NCI-H2171 treated with DMSO at 0.1 percent for 48 hours (cell line): ENCODE data around the gene XRCC1.
"Not testable (repeated sequence)": the region's sequence is repeated elsewhere in the genome, so short reads cannot be mapped to it uniquely, and the experiment has no call there.

Experiments used
- DNase-seq: peaks from one replicate; lab custom pipeline; 2025; lab: John Stamatoyannopoulos, UW

Gene XRCC1

DNA sequence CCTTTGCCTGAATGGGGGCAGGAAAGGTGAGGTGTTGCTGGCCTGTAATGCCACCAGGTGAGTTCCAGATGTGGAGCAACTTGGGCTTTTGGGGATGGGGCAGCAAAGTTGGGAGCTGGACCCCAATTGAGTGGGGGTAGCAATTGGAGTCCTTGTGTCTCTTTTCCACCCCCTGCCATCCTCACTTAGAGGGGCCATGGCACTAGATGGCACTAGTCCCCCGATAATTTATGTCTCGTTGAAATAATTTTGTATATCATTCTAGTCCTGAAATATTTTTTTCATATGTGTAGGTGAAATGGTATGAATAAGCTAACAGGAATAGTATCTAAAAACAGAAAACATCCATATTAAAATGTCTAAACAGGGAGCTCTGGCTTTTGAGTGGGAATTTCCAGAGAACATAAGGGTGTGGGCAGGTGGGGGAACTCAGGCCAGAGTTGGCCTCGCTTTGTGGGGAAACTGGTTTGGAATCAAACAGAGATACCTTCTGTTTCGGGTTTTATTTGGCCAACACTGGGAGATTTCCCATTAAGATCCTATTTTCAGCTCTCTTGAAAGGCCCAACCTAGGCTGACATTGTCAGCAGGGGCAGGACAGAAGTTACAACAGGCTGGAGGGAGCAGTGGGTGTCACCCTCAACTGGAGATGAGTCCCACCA, 24.4 kb upstream of the XRCC1 start:
- no peak for DNase-seq

DNA sequence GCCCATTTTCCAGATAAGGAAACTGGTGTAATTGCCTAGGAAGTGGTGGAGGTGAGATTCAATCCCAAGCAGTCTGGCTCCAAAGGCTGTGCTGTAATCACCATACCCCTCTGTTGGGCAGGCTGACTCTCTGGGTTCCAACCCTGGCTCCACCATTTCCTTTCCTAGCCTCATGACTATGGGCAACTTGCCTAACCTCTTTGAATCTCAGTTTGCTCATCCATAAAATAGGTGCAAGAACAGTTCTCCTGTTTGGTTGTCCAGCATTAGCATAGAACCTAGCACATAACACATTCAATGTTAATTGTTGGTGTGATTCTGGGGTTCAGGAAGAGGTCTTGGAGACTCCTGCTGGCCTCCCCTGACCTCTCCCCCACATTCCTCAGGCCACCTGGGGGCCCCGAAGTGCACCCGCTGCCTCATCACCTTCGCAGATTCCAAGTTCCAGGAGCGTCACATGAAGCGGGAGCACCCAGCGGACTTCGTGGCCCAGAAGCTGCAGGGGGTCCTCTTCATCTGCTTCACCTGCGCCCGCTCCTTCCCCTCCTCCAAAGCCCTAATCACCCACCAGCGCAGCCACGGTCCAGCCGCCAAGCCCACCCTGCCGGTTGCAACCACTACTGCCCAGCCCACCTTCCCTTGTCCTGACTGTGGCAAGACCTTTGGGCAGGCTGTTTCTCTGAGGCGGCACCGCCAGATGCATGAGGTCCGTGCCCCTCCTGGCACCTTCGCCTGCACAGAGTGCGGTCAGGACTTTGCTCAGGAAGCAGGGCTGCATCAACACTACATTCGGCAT, 23.3 kb upstream of the XRCC1 start:
- DNase-seq = no peak

DNA sequence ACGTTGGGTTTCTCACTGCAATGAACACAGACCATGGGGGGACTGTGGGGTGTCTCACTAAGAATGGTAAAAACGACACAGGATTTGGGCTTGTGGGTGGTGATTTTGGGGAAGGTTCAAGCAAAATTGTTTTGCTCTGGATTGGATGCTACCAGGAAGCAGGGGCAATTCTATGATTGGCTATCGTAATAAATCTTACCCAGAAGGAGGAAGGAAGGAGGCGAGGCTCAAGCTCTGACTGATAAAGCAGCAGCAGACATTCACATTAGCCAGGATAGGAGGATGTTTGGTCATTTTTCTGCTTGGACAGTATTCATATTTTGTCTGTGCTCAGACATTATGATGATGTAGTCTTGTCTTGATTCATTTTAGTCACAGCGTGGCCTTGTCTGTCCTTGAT, 22.5 kb upstream of the XRCC1 start:
- DNase-seq = no peak

GRCh38 chr19:43596842-43597461, 21.6 kb upstream of the XRCC1 start:
- peak; percentile 59 for DNase-seq

GRCh38 chr19:43595999-43596841, 20.9 kb upstream of the XRCC1 start, which contains the start of the genes IRGQ and ZNF576:
IRGQ (minus strand) TSS chr19:43596134; CDS start chr19:43595338, 796 bp downstream.
ZNF576 (plus strand) TSS chr19:43596595; CDS start chr19:43597109, 514 bp downstream.
- peak; percentile 99 for DNase-seq

DNA sequence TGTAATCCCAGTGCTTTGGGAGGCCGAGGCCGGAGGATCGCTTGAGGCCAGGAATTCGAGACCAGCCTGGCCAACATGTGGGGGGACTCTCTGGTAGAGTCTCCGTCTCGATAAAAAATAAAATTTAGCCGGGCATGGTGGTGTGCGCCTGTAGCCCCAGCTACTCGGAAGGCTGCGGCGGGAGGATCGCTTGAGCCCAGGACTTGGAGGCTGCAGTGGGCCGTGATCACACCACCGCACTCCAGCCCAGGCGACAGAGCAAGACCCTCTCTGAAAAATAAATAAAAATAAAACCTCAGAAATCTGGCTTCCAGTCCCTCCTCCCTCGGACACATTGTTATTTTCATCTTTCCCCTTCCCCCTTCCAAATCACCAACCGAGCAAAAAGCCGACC, 20.3 kb upstream of the XRCC1 start:
- no peak for DNase-seq

DNA sequence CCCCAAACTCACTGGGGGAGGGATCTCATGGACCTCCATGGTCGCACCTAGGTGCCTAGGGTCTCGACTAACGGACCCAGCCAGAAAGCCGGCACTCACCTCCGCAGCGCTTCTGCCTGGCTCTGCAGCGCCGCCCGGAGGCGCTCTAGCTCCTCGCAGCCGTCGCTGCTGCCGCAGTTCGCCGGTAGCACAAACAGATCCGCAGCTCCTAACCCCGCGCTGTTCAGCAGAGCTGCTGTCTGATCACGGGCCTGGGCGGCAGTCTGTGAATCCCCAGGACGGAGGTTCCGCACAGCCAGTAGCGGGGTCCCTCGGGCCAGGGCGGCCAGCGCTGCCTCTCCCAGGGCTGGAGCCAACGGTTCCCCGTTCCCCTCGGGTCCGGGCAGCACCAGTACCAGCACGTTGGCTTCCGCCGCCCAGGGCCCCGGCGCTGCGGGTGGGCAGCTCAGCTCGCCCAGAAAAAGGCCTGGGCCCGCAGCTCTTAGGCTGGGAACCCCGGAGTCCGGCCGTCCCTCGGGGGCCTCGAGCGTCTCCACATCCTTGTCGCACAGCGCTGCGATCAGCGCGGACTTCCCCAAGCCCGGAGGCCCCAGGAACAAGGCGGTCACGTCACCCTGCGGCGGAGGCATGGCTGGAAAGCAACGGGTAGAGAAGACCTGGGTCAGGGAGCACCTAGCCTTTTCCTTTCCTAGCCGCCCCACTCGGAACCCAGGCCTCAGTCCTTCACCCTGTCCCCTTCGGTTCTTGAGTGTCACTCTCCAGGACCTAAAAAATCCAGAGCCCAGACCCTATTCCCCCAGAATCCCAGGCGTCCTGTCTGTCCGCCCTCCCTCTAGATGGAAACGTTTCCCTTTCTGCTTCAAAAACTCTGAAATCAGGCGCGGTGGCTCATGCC, 19.6 kb upstream of the XRCC1 start:
- DNase-seq = peak; percentile 8

GRCh38 chr19:43594081-43594697, 18.9 kb upstream of the XRCC1 start:
- DNase-seq = no peak

DNA sequence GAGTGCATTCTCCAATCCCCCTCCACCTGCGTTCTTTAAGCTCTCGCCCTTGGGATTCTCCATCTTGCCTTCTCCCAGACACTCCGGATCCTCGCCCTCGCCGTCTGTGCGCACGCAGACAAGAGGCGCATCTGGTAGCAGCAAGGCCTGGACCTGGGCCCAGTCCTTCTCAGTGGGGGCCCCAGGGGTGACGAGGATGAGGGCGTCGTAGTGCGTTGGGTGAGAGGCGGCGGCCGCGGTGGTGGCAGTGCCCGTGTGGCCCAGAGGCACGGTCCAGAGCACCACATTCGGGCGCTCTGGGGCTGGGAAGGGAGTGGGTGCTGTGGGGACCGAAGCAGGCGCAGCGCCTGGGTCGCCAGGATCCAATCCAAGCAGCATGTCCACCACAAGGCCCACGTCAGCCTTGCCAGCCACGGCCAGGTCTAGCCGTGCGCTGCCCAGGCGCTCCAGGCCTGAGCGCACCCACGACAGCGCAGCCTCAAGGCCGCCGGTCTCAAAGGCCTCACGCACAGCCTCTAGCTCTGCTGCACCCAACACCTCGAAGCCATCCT, 17.5 kb upstream of the XRCC1 start:
- DNase-seq = no peak

GRCh38 chr19:43591904-43592772, 16.8 kb upstream of the XRCC1 start:
- DNase-seq = no peak

GRCh38 chr19:43589678-43590077, 14.4 kb upstream of the XRCC1 start:
- DNase-seq = no peak

DNA sequence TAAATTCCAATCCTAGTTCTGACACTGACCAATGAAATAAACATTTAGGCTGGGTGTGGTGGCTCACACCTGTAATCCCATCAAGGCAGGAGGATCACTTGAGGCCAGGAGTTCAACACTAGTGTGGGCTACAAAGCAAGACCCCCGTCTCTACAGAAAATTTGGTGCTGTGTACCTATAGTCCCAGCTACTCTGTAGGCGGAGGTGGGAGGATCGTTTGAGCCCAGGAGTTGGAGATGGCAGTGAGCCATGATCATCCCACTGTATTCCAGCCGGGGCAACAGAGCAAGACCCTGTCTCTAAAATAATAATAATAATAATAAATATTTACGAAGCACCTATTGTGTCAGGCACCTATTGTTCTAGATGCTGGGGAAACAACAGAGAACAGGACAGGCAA, 13.9 kb upstream of the XRCC1 start:
- DNase-seq = no peak

DNA sequence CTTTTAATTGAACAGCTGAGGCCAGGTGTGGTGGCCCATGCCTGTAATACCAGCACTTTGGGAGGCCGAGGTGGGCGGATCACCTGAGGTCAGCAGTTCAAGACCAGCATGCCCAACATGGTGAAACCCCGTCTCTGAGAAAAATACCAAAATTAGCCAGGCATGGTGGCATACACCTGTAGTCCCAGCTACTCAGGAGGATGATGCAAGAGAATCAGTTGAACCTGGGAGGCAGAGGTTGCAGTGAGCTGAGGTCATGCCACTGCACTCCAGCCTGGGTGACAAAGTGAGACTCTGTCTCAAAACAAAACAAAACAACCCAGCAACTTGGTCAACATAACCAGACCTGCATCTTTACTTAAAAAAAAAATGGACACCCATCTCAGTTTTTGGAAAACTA, 11.7 kb upstream of the XRCC1 start:
- DNase-seq = not testable (repeated sequence)

- DNase-seq = no peak
Observed at GRCh38 chr19:43586346-43586745, 11.0 kb upstream of the XRCC1 start.

DNA sequence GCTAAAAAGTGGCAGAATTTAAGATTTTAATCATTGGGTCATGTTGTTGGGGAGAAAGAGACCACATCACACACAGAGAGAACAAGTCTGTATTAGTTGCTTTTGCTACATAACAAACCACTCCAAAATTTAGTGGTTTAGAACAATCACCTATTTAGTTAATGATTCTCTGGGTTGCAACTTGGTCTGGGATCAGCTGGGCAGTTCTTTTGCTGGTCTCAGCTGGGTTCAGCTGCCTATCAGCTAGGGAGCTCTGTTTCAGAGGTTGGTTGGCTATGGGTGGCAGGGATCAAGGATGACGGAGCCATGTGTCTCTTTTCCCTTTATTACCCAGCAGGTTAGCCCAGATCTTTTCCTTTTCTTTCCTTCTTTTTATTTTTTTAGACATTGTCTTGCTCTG, 9.2 kb upstream of the XRCC1 start:
- DNase-seq = no peak

GRCh38 chr19:43582495-43582894, 7.2 kb upstream of the XRCC1 start:
- DNase-seq = no peak

DNA sequence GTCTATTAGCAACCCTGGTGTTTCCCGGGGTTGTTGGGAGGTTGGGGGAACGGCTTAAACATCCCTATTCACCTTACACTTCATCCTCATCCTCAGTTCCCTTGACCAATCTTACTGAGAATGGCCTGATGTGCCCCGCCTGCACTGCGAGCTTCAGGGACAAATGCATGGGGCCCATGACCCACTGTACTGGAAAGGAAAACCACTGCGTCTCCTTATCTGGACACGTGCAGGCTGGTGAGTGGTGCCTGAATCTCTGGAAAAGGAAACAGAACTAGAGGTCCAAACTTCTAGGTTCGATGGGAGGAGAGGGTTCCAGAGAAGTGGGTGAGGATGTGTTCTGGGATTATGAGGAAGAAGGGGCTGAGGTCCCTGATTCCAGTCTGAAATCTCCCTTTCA, 6.1 kb upstream of the XRCC1 start:
- no peak for DNase-seq

DNA sequence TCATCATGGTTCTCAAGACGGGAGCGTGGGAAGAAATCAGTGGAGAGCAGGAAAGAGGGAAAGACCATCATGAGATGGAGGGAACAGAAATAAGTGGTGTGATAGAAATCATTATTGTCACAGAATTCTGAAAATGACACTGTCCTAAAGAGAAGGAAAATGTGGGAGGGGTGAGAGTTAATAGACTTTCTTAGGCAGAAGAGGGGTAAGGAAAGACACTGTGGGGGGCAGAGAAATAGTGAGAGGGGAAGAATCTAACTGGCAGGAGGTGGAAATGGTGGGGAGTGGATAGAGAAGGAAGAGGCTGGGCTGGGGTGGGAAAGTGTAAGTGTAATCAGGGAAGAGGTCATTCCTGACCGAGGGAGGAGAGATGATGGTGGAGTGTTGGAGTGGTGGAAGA, 3.5 kb upstream of the XRCC1 start:
- DNase-seq = no peak
